ENCODE measurements around the gene LIG1.

Gene LIG1

GRCh38 chr19:48206397-48207093 lies 36.4 kb upstream of the LIG1 start:
- no peak for DNase-seq (ENCODE audit: extremely low spot score)
- TF ChIP-seq, protein P1, sequence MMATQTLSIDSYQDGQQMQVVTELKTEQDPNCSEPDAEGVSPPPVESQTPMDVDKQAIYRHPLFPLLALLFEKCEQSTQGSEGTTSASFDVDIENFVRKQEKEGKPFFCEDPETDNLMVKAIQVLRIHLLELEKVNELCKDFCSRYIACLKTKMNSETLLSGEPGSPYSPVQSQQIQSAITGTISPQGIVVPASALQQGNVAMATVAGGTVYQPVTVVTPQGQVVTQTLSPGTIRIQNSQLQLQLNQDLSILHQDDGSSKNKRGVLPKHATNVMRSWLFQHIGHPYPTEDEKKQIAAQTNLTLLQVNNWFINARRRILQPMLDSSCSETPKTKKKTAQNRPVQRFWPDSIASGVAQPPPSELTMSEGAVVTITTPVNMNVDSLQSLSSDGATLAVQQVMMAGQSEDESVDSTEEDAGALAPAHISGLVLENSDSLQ (IDR thresholded peaks at IDR 0.05) = peak; percentile 67
- TF ChIP-seq HDGF (IDR thresholded peaks at IDR 0.05; ENCODE audit: borderline replicate concordance) = no peak
- TF ChIP-seq TARDBP (IDR thresholded peaks at IDR 0.05) = no peak
- CTCF ChIA-PET = no interaction called here
- POLR2A ChIA-PET = no interaction called here

DNA sequence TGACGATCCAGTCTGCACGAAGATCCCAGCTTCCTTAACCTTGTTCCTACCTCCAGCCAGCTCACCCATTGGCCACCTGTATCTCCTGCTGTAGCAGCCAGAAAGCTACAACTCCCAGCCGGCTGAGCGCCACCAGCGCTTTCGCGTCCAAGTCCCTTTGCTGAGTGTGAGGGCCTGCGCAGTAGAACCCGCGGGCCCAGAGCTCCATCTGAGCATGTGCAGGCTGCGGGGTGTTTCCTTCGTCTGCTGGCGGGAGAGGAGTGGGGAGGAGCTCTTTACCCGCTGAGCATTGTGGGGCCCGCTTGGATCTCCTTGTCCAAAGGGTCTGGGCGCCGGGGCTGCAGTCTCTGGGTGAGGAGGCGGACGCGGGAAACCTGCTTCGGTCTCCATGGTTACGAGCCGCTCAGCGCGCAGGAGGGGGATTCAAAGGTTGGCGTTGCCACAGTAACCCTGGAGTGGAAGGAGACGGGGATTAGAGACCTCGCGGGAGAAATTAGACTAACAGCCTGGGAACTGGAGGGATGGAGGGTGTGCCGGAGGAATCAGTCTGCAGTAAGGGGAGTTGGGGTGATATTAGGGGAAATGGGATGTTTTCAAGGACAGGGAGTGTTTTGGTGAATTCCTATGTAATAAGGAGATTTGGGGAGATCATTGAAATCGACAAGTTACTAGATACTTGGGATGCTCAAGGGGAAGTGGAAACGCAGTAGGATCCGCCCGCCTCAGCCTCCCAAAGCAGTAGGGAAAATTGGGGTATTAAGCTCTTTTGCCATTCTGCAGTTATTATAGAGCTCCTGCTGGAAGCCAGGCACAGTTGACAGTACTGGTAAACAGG lies 33.9 kb upstream of the LIG1 start:
- peak; percentile 94 for DNase-seq (ENCODE audit: extremely low spot score)
- CTCF ChIA-PET = interaction anchor here (0.6 to 1.2 kb wide), 4 partner anchors 10 to 369 kb away, joined by 3 to 11 read pairs (median 4); no protein-coding TSS in a partner anchor
- TF ChIP-seq ELF4 (IDR thresholded peaks at IDR 0.05) = peak; percentile 9; the same call in 1 of the 2 replicates
- TF ChIP-seq LEF1 (IDR thresholded peaks at IDR 0.05; ENCODE audit: borderline replicate concordance) = no peak
- peak; percentile 95 for TF ChIP-seq L3MBTL2 (conservative IDR thresholded peaks at IDR 0.05)
- POLR2A ChIA-PET = interaction anchor here (0.6 to 3.6 kb wide), 19 partner anchors 8 to 605 kb away, joined by 3 to 22 read pairs (median 4); partner anchors contain the start of genes CARD8, KDELR1 and PLA2G4C

DNA sequence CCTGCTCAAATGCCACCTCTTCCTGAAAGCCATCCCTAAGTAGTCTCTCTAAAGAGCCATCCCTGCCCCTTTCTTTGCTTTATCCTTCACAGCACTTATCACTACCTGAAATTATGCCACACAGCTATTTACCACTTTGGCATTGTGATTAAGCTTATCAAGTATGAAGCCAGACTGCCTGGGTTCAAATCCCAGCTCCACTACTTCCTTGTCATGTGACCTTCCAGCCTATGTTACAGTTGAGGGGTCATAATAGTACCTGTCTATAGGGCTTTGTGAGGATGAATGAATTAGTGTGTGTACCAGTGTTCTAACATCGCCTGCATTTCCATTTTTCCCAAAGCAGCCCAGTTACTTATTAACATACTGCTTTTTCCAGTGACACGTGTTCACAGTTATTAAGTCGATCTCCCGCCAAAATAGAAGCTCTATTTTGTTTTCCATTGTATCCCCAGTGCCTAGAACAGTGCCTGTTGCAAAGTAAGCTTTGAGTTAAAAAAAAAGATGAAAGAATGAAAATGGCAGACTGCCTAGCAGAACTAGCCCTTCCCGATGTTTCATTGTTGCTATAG lies 33.2 kb upstream of the LIG1 start:
- POLR2A ChIA-PET = interaction anchor here (0.6 to 3.6 kb wide), 18 partner anchors 9 to 604 kb away, joined by 3 to 22 read pairs (median 4); partner anchors contain the start of genes CARD8, KDELR1 and PLA2G4C
- CTCF ChIA-PET = interaction anchor here (0.6 to 1.2 kb wide), 4 partner anchors 9 to 370 kb away, joined by 3 to 11 read pairs (median 4); no protein-coding TSS in a partner anchor
- no peak for DNase-seq (ENCODE audit: extremely low spot score)
- TF ChIP-seq FOXK2 (IDR thresholded peaks at IDR 0.05) (no peak), NFRKB (IDR thresholded peaks at IDR 0.05) (no peak), BHLHE40 (IDR thresholded peaks at IDR 0.05; ENCODE audit: borderline replicate concordance) (no peak), HDGF (IDR thresholded peaks at IDR 0.05; ENCODE audit: borderline replicate concordance) (no peak), L3MBTL2 (conservative IDR thresholded peaks at IDR 0.05) (no peak), ZNF384 (IDR thresholded peaks at IDR 0.05) (no peak), SUZ12 (IDR thresholded peaks at IDR 0.05) (no peak), CTBP1 (IDR thresholded peaks at IDR 0.05; ENCODE audit: borderline replicate concordance) (no peak), ARNT (IDR thresholded peaks at IDR 0.05) (no peak), FOXA1 (IDR thresholded peaks at IDR 0.05) (no peak), ELF4 (IDR thresholded peaks at IDR 0.05) (no peak), LEF1 (IDR thresholded peaks at IDR 0.05; ENCODE audit: borderline replicate concordance) (no peak), SP1 (IDR thresholded peaks at IDR 0.05) (no peak)
- TF ChIP-seq, protein P1 (IDR thresholded peaks at IDR 0.05) = no peak

- TF ChIP-seq BHLHE40 (IDR thresholded peaks at IDR 0.05; ENCODE audit: borderline replicate concordance) = no peak
- TF ChIP-seq FOXK2 (IDR thresholded peaks at IDR 0.05) = no peak
- TF ChIP-seq NFRKB (IDR thresholded peaks at IDR 0.05) = no peak
- DNase-seq (ENCODE audit: extremely low spot score) = no peak
- POLR2A ChIA-PET = no interaction called here
- CTCF ChIA-PET = no interaction called here
Measured at GRCh38 chr19:48196933-48197665, 27.0 kb upstream of the LIG1 start.

DNA sequence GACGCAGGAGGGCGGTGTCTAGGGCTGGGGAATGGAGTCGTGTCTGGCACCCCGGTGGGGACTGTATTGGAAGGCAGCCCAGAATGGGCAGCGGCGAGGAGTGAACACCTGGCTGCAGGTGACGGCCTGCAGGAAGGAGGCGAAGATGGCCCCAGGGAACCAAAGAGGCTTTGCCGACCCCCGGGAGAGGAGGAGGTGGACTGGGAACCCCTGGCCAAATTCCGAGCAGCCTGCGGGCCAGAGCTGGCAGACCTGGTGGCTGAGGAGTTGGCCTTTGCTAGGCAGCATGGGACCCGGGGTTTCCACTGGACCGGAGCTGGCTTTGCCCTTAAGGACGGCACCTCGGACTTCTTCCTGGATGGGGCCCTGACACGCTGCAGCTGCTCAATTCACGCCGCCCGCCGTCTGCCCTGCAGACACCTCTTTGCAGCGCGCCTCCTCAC lies 26.2 kb upstream of the LIG1 start:
- TF ChIP-seq FOXA1 (IDR thresholded peaks at IDR 0.05) = no peak
- TF ChIP-seq NFRKB (IDR thresholded peaks at IDR 0.05) = no peak
- TF ChIP-seq TARDBP (IDR thresholded peaks at IDR 0.05) = no peak
- TF ChIP-seq FOXK2 (IDR thresholded peaks at IDR 0.05) = no peak
- TF ChIP-seq SUZ12 (IDR thresholded peaks at IDR 0.05) = no peak
- TF ChIP-seq L3MBTL2 (conservative IDR thresholded peaks at IDR 0.05) = no peak
- no peak for TF ChIP-seq LEF1 (IDR thresholded peaks at IDR 0.05; ENCODE audit: borderline replicate concordance)
- TF ChIP-seq FOXM1 (IDR thresholded peaks at IDR 0.05; ENCODE audit: borderline replicate concordance) = no peak
- no peak for TF ChIP-seq CTBP1 (IDR thresholded peaks at IDR 0.05; ENCODE audit: borderline replicate concordance)
- no peak for TF ChIP-seq ZNF384 (IDR thresholded peaks at IDR 0.05)
- TF ChIP-seq SP1 (IDR thresholded peaks at IDR 0.05) = no peak
- TF ChIP-seq, protein P1 (IDR thresholded peaks at IDR 0.05) = no peak
- TF ChIP-seq BHLHE40 (IDR thresholded peaks at IDR 0.05; ENCODE audit: borderline replicate concordance) = no peak
- no peak for TF ChIP-seq ARNT (IDR thresholded peaks at IDR 0.05)
- TF ChIP-seq HDGF (IDR thresholded peaks at IDR 0.05; ENCODE audit: borderline replicate concordance) = no peak
- TF ChIP-seq ELF4 (IDR thresholded peaks at IDR 0.05) = no peak
- POLR2A ChIA-PET = no interaction called here

More for the DNA sequence above, 26.2 kb upstream of the LIG1 start:
- CTCF ChIA-PET = no interaction called here
- DNase-seq (ENCODE audit: extremely low spot score) = no peak

Data from HEK293T (cell line).